Renal pelvis (tissue), 12 donors: ENCODE measurements around the gene MPV17. TPM values are rescaled to one million over a fixed set of nuclear protein-coding genes. Genes with fewer than 3 reads are reported as not detected.
"Not testable (repeated sequence)": the region's sequence is repeated elsewhere in the genome, so short reads cannot be mapped to it uniquely, and the experiment has no call there.

Experiments used
- DNase-seq: peaks from one replicate; pipeline ENCODE4 v3.0.0-alpha.2; 2013
- long read RNA-seq, 16 experiments: transcript quantifications; one replicate each; lab custom pipeline, GENCODE V29; 2026
- polyA plus RNA-seq, 3 donors: library from polyadenylated mRNA; unstranded; fragments of 120-200 nt; gene quantifications; one replicate each; pipeline ENCODE4 v1.2.1, GENCODE V29; 2013; ENCODE audit not compliant: insufficient read length in 3 of 3

The MPV17 gene
- 10 to 100 TPM; 72.3 to 89.1 (median 88.3) TPM for polyA plus RNA-seq
- long read RNA-seq, donor 1, transcript MPV17-201 (7 exons, 998 nt), result minor isoform, 5 of 46 reads
- long read RNA-seq, donor 1, transcript MPV17-203 (8 exons, 1,005 nt), result major isoform, 22 of 46 reads
- long read RNA-seq, donor 1, partial matches to known transcripts, result 14 of 46 reads
- long read RNA-seq, donor 1, other reads (novel, unspliced or antisense), result 0 of 46 reads
- long read RNA-seq, donor 2, transcript MPV17-203 (8 exons, 1,005 nt), result major isoform, 26 of 68 reads
- long read RNA-seq, donor 2, partial matches to known transcripts, result 28 of 68 reads
- long read RNA-seq, donor 2, other reads (novel, unspliced or antisense), result 5 of 68 reads
- long read RNA-seq, donor 3, transcript MPV17-203 (8 exons, 1,005 nt), result major isoform, 24 of 48 reads
- long read RNA-seq, donor 3, transcript MPV17-201 (7 exons, 998 nt), result minor isoform, 8 of 48 reads
- long read RNA-seq, donor 3, partial matches to known transcripts, result 13 of 48 reads
- long read RNA-seq, donor 3, other reads (novel, unspliced or antisense), result 0 of 48 reads
- long read RNA-seq, donor 4, transcript MPV17-201 (7 exons, 998 nt), result minor isoform, 6 of 73 reads
- long read RNA-seq, donor 4, transcript MPV17-203 (8 exons, 1,005 nt), result major isoform, 34 of 73 reads
- long read RNA-seq, donor 4, partial matches to known transcripts, result 29 of 73 reads
- long read RNA-seq, donor 4, other reads (novel, unspliced or antisense), result 0 of 73 reads
- long read RNA-seq, donor 5, transcript MPV17-203 (8 exons, 1,005 nt), result major isoform, 7 of 13 reads
- long read RNA-seq, donor 5, partial matches to known transcripts, result 0 of 13 reads
- long read RNA-seq, donor 5, other reads (novel, unspliced or antisense), result 0 of 13 reads
- long read RNA-seq, donor 6, transcript MPV17-201 (7 exons, 998 nt), result minor isoform, 9 of 53 reads
- long read RNA-seq, donor 6, transcript MPV17-203 (8 exons, 1,005 nt), result major isoform, 18 of 53 reads
- long read RNA-seq, donor 6, partial matches to known transcripts, result 18 of 53 reads
- long read RNA-seq, donor 6, other reads (novel, unspliced or antisense), result 0 of 53 reads
- long read RNA-seq, donor 7, transcript MPV17-203 (8 exons, 1,005 nt), result major isoform, 21 of 34 reads
- long read RNA-seq, donor 7, partial matches to known transcripts, result 7 of 34 reads
- long read RNA-seq, donor 7, other reads (novel, unspliced or antisense), result 0 of 34 reads
- long read RNA-seq, donor 8, transcript MPV17-203 (8 exons, 1,005 nt), result major isoform, 8 of 25 reads
- long read RNA-seq, donor 8, partial matches to known transcripts, result 8 of 25 reads
- long read RNA-seq, donor 8, other reads (novel, unspliced or antisense), result 0 of 25 reads
- long read RNA-seq, donor 9, transcript MPV17-201 (7 exons, 998 nt), result minor isoform, 8 of 62 reads
- long read RNA-seq, donor 9, transcript MPV17-217 (3 exons, 546 nt), result minor isoform, 6 of 62 reads
- long read RNA-seq, donor 9, transcript MPV17-203 (8 exons, 1,005 nt), result major isoform, 22 of 62 reads
- long read RNA-seq, donor 9, partial matches to known transcripts, result 23 of 62 reads
- long read RNA-seq, donor 9, other reads (novel, unspliced or antisense), result 0 of 62 reads
- long read RNA-seq, donor 10, transcript MPV17-203 (8 exons, 1,005 nt), result major isoform, 18 of 46 reads
- long read RNA-seq, donor 10, partial matches to known transcripts, result 19 of 46 reads
- long read RNA-seq, donor 10, other reads (novel, unspliced or antisense), result 0 of 46 reads
- long read RNA-seq, donor 11, transcript MPV17-201 (7 exons, 998 nt), result minor isoform, 5 of 26 reads
- long read RNA-seq, donor 11, transcript MPV17-203 (8 exons, 1,005 nt), result major isoform, 13 of 26 reads
- long read RNA-seq, donor 11, partial matches to known transcripts, result 5 of 26 reads
- long read RNA-seq, donor 11, other reads (novel, unspliced or antisense), result 0 of 26 reads
- long read RNA-seq, donor 12, transcript MPV17-203 (8 exons, 1,005 nt), result major isoform, 31 of 88 reads
- long read RNA-seq, donor 12, transcript MPV17-201 (7 exons, 998 nt), result minor isoform, 5 of 88 reads
- long read RNA-seq, donor 12, partial matches to known transcripts, result 40 of 88 reads
- long read RNA-seq, donor 12, other reads (novel, unspliced or antisense), result 5 of 88 reads
- long read RNA-seq, donor 13, transcript MPV17-201 (7 exons, 998 nt), result minor isoform, 5 of 21 reads
- long read RNA-seq, donor 13, transcript MPV17-203 (8 exons, 1,005 nt), result major isoform, 10 of 21 reads
- long read RNA-seq, donor 13, partial matches to known transcripts, result 0 of 21 reads
- long read RNA-seq, donor 13, other reads (novel, unspliced or antisense), result 0 of 21 reads
- long read RNA-seq, donor 14, result 0 reads
- long read RNA-seq, donor 15, transcript MPV17-201 (7 exons, 998 nt), result minor isoform, 10 of 82 reads
- long read RNA-seq, donor 15, transcript MPV17-203 (8 exons, 1,005 nt), result major isoform, 31 of 82 reads
- long read RNA-seq, donor 15, partial matches to known transcripts, result 36 of 82 reads
- long read RNA-seq, donor 15, other reads (novel, unspliced or antisense), result 0 of 82 reads
- long read RNA-seq, donor 16, transcript MPV17-201 (7 exons, 998 nt), result minor isoform, 9 of 56 reads
- long read RNA-seq, donor 16, transcript MPV17-203 (8 exons, 1,005 nt), result major isoform, 26 of 56 reads
- long read RNA-seq, donor 16, partial matches to known transcripts, result 15 of 56 reads
- long read RNA-seq, donor 16, other reads (novel, unspliced or antisense), result 0 of 56 reads

GRCh38 chr2:27322766-27323595 is at the start of gene MPV17:
TSS of gene MPV17 (minus strand) at chr2:27323097. CDS start at chr2:27322517, 580 bp downstream.
- DNase-seq, result peak; percentile 94

- peak; percentile 10 for DNase-seq
These were observed 48.1 kb upstream of the MPV17 start for GRCh38 chr2:27370816-27371620.

DNA sequence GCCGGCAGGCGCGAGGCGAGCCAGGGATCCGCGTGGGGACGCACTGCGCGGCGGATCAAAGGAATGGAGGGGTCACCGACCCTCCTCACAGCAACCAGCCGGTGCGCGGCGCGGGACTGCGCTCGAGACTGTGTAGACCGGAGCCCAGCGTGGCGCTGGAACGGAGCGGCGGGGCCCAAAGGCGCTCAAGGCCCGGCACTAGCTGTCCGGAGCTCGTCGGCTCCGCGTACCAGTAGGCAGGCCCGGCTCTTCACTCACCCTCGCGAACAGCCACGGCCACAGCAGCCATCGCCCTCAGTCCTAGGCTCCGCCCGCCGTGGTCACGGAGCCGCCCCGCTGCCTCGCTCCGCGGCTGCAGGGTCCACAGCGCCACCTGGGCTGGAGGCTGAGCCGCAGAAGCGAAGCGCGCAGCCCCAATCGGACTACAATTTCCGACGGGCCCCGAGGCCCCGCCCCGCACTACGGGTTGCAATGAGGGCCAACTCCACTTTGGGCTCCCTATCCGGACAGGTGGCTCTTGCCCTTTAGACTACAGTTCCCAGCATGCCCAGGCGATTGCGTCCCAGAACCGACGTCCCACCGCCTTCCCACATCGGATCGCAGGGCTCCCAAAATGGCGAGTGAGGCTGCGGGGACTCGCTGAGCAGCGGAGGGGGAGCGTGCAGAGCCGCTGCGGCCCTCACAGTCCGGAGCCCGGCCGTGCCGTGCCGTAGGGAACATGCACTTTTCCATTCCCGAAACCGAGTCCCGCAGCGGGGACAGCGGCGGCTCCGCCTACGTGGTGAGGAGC is 47.3 kb upstream of the MPV17 start, which contains the start of the genes EIF2B4 and SNX17:
Gene EIF2B4, minus strand, starts transcription at position 313 of the 790 bp plus-strand sequence. Its CDS starts 24 bp downstream, at position 289.
Gene SNX17, plus strand, starts transcription at position 591 of the 790 bp plus-strand sequence. Its CDS starts 128 bp downstream, at position 719.
- DNase-seq, result peak; percentile 99

DNA sequence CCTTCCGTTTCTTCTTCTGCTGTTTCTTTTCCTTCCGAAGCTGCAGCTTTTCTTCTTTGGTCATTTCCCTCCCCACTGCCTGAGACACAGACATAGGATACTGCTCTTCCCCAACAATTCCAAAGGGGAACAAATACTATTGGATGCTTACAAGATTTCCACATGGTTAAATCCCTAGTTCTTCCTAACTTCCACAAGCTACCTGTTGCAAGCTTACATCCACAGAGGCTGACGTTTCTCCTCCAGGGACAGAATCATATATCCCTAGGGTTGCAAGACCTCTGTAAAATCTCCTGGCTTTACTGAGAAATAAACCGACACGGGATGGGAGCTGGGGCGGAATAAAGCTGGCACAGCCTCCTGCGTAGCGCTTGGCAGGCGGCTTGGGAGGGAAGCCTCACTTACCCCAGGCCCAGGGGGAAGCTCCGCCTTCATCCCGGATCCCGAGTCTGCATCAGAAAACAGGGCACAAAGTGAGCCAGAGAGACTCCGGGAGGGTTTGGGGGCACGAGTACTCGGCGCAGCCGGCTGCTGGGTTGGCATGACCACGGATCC is 46.7 kb upstream of the MPV17 start:
- no peak for DNase-seq

GRCh38 chr2:27363933-27364332 is 41.0 kb upstream of the MPV17 start:
- no peak for DNase-seq

DNA sequence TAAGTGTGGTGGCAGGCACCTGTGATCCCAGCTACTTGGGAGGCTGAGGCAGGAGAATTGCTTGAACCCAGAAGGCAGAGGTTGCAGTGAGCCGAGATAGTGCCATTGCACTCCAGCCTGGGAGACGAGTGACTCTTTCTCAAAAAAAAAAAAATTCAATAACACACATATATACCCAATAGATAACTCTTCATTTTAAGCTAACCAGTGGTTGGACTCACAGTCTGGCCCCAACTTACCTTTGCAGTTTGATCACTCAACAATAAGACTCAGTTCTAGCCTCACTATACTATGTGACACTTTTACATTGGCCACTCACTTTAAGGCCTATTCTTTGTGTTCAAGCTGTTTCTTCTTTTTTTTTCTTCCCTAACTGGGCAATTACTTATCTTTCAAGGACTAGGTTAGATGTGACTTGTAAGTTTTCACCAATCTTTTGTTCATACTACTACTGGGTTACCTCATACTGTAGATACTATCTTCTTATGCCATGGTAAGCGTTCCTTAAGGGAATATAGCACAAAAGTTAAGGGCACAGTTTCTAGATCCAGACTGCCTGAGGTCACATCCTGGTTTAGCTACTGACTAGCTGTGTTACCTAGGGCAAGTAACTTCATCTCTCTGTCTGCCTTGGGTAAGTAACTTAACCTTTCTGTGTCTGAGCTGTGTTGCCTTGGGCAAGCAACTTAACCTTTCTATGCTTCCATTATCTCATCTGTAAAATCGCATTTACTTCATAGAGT is 40.0 kb upstream of the MPV17 start:
- no peak for DNase-seq

DNA sequence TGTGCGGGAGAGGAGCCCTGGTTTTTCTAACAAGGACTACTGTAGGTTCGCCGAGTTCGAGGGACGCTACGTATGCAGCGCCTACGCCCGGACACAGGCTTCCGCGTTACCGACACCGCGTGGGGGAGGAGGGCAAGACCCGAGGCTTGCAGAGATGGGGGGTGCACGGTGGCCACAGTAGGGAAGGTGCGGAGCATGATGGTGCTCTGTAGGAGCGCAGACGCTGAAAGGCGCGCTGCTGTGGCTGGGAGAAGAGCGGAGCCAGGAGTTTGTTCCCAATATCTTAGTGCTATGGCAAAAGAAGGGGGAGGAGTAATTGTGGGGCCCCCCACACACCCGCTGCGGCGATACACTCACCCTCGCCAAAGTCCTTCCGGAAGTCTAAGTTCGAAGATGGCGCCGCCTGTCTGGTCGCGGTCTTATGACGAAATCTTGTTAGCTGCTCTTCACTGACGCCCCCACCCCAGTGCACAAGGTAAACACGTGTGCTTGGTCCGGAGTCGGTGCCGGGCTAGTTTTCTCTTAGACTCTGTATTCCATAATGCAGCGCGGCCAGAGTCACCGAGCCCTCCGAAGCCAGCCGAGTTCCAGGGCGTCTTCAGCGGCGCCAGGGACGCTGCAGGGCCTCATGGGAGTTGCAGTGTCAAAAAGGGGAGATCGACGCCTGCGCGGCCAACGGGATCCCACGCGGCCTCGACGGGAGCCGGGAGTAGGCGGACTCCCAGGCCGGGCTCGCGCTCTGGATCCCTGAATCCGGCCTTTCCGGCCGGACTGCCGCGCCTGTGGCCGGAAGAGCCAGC is 33.7 kb upstream of the MPV17 start, which contains the start of gene GTF3C2:
Gene GTF3C2, minus strand, starts transcription at position 383 of the 800 bp plus-strand sequence. CDS start 13,210 bp downstream, outside the sequence.
- peak; percentile 98 for DNase-seq

DNA sequence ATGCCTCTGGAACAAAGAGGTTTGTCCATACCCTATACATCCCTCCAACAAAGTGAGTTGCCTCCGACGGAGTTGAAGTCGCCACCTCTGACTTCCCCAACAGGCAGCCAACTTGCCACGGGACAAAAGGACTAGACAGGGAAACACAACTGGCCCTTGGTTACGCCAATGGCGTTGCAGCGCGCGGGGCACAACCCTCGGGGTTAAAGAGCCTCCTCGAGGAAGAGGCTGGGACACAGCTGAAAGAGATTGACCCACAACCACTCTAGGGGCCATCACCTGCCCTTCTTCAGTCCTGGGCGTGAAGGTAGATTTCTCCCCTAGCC is 33.1 kb upstream of the MPV17 start:
- DNase-seq, result no peak

DNA sequence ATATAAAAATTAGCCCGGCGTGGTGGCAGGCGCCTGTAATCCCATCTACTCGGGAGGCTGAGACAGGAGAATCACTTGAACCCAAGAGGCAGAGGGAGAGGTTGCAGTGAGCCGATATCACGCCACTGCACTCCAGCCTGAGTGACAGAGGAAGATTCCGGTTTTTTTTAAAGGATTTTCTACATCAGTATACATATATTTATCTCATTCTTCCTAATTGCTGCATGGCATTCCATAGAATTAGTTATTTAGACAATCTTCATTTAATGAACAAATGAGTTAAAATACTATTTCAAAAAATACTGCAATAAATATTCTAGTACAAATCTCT is 31.7 kb upstream of the MPV17 start:
- DNase-seq, result no peak

- no peak for DNase-seq
These were observed 31.1 kb upstream of the MPV17 start for GRCh38 chr2:27353762-27354596.

GRCh38 chr2:27353386-27353761 is 30.5 kb upstream of the MPV17 start:
- DNase-seq, result not testable (repeated sequence)

DNA sequence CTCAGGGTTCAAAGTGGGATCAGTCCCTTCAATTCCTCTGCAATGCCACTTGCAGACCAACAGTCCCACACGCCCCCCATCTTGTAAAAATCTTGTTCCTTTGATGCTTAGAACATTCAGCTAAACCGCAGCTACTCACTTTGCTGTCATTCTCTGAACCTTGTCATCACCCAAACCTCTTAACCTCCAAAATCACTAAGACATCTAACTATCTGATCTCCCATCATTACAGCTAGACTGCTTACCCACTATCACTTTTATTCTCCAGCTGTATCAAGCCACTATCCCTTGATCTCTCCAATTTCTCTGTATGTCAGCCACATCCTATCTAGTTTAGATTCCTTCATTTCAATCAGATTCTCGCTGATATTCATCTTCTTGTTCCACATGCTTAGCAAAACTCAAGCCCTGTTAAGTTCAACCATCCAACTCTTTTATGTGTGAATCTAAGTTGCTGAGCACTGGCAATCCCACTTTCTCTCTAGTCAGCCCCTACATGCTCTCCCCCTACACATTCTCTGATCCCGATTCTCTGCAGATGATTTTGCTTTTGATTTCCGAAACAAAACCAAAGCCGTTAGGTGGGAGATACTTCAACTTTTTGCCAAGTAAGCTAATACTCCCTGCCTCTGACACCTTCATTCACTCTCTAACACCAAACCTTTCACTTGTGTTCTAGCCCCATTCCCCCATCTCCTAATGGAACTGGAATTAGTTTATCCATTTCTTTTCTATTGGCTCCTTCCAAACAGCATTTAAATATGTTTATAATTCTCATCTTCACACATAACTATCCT is 29.1 kb upstream of the MPV17 start:
- no peak for DNase-seq
